Stimulated activated CD4-positive, alpha-beta T cell treated with anti-CD3 and anti-CD28 coated beads, Interleukin-12 subunit alpha, Interleukin-12 subunit beta, amount 100 ng/mL, for 48 hours (primary cell): ENCODE data around the gene C1QB.

Experiments
- DNase-seq, 3 donors: peaks; one replicate each; pipeline ENCODE4 v3.0.0-alpha.2; 2020; ENCODE audit warnings: low read depth in 2 of 3, low spot score in 1 of 3

The C1QB gene, protein sequence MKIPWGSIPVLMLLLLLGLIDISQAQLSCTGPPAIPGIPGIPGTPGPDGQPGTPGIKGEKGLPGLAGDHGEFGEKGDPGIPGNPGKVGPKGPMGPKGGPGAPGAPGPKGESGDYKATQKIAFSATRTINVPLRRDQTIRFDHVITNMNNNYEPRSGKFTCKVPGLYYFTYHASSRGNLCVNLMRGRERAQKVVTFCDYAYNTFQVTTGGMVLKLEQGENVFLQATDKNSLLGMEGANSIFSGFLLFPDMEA

DNA sequence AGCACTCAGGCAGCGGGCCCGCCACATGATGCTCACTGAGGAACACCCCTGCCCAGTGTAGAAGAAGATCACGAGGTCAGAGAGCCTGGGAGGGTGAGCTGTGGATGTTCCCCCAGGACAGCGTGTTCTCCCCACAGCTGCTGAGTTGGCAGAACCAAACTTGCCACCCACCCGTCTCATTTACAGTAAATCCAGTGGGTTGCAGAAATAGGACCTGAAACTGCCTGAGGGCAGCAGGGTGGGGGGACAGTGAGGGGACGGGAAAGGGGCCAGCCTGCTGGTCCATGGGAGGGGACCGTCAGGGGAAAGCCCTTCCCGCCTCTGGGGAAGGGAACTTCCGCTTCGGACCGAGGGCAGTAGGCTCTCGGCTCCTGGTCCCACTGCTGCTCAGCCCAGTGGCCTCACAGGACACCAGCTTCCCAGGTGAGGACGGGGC is at the start of gene C1QB:
TSS of gene C1QB (plus strand) at position 356 of the 436 bp plus-strand sequence. CDS start 6,227 bp downstream, outside the sequence.
- no peak for DNase-seq

DNA sequence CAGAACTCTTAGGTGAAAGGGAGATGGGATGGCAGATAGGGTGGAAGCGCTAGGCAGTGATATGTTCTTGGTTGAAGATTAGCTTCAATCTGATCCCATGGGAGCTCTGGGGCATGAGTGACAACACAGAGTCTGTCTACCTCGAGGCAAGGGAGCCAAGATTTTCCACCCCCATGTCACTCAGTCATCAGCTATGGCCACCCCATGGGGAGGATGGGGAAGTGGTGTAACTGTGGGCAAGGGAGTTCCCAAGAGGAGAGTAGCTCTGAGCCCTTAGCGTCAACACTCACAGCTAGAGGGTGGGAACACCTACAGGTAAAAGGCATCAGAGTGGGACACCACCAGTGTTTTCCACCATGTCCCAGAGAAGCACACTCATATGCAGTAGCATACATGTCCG is 46.9 kb upstream of the C1QB start:
- no peak for DNase-seq

DNA sequence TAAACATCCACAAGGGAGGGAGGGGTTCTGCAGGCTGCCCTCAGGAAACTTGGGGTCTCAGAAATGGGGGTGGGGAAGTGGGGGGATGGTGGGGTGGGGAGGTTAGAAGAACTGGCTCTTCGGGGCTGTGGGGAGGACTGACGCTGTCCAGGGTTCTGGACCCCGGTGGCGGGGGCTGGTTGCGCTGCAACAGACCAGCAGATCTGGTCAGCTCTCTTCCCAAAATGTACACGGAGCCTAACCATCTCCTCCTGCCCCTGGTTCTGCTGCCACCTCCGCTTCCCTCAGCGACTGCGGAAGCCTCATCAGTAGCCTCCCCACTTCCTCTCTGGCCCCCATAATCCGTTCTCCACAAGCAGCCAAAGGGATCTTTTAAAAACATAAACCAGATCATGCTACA is 45.9 kb upstream of the C1QB start:
- no peak for DNase-seq

DNA sequence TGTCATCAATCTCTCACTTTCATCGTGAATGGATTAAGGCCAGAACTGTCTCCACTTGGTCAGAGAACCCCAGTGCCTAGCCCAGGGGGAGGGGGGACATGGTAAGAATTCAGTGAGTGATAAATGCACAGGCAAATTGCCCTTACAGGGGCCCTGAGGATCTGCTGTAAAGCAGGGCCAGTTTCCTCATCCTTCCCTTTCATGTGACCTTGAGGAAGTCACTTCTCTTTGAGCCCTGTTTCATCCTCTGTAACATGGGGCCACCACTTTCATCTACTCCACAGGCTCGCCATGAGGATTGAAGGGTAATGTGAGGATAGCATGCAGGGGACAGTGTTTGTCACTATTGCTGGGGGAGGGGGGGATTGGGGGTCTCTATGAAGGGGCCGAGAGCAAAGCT is 44.7 kb upstream of the C1QB start:
- DNase-seq, result no peak

DNA sequence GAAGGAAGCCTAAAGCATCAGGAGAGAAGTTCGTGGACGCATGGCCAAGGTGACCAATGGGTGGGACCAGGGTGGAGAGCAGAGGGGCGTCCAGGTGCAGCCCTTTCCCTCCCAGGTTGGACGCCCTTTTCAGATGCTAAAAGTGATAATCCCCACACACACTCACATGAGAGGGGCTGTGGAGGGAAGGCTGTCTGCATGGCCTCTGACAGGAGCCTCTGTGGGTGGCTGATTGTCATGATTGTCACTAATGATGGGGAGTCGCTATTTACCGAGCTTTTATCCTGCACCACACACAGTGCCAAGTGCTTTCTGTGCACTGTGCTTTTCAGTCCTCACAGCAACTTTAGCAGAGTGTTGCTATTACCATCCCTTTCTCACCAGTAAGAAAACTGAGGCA is 43.7 kb upstream of the C1QB start:
- DNase-seq, result no peak

DNA sequence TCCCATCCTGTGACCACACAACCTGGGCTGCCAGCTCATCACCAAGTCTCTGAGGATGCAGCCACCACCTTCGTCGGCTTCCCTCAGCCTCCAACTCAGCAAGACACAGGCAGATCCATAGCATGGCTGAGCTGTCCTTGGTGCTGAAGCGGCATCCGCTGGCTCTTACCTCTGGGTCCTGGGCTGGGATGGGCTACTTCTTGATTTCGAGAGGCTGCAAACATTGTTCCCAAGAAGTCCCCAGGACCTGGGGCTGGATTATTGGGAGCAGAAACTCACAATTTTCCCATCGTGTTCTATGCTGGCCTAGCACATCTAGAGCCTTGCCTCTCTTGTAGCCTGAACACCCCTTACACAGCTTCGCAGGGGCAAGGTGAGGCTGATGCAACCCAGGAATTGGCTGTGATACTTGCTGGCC is 41.5 kb upstream of the C1QB start:
- DNase-seq, result peak in 2 of 3 donors; percentile 4 to 12

DNA sequence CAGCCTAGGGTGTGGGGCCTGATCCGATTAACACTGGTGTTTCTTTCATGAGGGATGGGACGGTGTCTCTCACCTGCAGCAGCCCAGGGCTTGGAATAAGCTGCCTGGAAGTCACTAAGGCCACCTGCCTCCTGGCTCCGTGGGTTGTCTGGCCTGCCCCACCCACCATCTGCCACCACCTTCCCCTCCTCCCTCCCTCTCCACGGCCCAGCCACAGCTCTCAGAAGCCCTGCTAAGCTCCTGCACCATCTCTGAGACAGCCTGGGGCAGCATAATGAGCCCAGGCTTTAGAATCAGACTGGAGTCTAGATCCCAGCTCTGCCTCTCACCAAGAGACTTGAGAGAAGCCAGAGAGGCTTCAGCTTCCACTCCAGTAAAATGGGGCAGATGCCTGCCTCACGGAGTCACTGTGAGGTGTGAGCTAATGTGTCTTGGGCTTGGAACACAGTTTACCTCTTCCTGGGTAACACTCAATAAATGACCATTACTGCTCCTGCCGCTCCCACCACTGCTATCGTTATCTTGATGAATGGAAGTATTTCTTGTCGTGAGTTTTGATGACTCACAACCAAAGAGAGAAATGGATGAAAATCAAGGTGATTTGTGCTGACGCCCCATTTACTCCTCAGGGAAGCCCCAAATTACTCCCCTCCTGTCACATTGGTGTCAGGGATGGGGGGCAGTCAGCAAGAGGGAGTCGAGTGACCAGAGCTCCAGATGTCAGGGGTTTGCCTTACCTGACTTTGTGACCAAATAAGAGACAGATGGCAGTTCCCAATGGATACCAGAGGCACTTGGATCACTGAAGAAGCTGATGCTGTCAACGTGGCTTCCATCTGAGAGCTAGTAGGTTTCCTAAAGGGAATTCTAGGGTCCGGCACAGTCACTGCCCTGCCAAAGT is 40.1 kb upstream of the C1QB start:
- no peak for DNase-seq

DNA sequence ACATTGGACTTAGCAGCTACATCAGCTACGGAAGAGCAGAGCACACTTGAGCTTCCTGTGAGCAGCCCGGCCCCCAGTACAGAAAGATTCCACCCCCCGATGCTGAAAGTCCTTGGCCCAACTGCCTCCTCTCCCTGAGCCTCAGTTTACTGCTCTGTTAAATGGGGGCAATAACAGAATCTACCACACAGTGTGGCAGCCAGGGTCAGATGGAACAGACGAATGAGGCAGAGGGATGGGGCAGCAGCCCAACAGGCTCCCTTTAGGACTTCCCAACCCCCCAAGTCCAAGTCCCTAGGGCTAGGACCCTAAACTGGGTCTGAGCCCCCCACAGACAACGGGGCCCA is 39.5 kb upstream of the C1QB start:
- no peak for DNase-seq

DNA sequence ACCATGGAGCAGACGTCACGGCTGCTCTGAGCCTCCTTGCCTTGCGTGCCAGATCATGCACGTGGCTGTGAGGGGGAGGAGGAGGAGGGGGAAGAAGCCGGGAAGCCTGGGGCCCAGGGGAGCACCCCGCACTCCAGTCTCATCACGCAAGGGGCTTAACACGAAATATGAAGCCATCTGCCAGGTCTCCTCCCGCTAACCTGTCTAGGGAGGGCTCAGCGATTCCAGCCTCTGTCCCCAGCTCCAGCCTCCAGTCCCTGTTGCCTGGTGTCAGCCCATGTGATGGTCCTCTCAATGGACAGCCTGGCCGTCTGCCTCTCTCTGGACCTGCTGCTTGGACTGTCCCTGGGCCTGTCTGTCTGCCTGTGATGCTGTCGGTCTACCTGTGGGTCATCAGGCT is 39.1 kb upstream of the C1QB start:
- no peak for DNase-seq

DNA sequence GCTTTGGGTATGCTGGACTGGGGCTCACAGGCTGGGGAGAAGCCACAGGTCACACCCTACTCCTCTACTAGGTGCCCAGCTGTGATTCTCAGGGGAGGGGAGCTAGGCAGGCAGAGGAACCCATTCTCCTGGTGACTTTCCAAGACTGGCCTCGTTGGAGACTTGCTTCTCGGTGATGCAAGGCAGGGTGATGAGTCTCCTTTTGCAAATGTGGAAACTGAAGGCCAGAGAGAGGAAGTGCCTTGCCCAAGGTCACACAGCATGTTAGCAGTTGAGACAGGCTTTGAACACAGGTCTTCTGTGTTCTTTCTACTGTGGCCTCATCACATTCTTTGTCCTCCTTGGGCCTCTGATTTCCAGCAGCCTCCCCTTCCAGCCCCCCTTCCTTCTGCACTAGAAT is 37.1 kb upstream of the C1QB start:
- DNase-seq, result no peak

DNA sequence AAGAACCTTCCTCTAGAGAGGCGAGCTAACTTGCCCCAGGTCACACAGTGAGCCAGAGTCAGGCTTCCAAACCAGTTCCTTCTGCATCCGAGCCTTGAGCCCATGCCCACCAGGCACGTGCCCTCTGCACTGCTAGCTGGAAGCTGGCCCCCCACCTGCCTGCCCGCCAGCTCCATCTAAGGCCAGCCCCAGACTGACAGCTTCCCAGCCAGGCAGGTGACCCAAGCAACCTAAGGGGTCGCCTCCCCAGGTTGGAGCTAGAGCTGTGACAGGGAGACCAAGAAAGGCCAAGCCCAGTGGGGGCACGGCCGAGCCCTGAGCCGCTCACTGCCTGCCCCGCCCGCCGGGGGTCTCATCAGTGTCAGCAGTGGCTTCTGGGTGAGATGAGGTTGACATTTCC is 36.5 kb upstream of the C1QB start:
- no peak for DNase-seq

DNA sequence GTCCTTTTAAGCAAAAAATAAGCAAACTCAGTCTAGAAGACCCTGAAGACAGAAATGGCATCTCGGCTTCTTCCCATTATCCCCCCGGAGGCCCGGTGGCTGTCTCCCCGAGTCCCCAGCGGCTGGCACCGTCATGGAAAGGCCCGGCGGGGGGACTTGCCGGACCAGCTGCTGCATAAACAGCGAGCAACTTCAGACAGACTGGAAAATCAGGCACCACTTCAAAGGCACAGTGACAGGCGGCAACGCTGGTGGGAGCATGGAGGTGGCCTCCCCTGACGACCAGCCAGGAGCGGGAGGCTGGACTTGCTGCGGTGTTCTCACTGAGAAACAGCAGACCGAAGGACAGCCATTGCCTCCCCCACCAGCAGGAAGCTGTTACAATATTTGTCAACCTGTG is 35.0 kb upstream of the C1QB start:
- no peak for DNase-seq

DNA sequence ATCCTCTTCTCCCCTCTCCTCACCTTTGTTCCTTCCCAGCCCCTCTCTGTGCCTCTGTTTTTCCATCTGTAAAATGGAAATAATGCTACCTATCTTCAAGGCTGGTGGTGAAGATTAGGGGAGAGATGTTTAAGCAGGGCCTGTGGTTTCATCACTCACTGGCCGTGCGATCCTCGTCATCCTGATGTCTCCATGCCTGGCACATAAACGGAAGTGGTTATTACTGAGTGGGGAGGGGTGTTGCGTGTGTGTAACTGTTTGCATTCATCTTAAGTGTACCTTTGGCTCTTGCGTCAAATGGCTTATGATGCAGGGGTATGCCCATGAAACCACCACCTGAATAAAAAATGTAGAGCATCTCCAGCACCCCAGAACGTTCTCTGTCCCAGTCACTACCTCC is 33.8 kb upstream of the C1QB start:
- no peak for DNase-seq

DNA sequence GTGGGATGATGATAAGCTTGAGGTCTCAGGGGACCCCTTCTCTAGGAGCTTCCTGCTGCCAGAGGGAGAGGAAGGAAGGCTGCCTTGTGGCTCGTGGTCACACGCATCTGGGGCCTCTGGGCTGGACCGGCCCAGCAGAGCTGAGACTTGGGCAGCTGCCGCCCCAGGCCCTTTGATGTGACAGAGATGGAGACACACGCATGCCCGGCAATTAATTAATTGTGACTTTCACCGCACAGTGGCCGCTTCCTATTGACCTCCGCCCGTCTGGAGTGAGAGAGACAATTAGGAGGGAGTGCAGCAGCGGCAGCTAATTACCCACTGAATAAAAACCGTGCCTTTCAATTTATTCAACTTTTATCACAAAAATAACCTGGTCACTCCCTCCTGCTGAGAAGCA is 33.2 kb upstream of the C1QB start:
- no peak for DNase-seq

DNA sequence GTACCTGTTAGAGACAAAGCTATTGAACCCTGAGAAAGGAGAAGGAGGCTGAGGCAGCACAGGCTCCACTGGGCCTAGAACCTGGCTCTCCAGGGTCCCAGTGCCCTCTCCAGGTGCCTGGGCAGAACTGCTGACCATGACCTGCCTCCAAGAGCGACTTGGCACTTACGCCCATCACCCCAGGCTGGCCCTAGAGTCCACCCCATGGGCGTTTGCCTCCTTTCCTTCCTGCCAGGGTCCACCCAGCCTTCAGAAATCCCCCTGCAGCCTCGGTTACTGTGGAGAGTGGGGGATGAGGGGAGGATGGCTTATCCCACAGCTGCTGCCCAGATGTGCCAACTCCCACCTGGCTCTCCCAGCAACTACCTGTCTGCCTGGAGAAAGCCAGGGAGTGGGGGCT is 31.3 kb upstream of the C1QB start:
- no peak for DNase-seq

DNA sequence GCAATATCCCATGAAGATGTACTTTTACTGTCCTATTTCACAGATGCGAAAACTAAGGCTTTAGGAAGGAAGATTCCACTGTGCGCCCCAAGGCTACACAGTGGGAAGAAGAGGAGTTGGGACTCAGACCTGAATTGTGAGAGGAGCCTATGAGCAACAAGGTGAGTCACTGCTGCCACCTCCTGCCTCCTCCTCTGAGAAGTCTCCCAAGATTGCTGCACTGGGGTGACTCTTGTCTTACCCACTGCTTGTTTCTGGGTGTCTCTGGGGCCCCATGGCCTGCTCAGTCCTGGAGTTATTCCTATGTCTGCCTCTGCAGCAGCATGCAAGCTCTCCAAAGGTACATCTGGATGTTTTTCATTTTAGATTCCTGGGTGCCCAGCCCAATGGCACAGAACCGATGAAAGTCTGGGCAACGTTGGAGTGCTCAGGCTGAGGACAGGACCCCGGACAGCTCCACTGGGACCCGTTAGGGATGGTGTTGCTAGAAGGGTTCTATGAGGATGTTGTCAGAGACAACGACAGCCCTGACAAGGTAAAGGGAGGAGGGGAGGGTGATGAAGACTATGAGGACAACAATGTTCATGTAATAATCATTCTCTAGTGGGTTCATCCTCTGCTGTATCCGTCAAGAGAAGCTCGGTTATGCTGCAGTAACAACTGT is 27.6 kb upstream of the C1QB start:
- no peak for DNase-seq

DNA sequence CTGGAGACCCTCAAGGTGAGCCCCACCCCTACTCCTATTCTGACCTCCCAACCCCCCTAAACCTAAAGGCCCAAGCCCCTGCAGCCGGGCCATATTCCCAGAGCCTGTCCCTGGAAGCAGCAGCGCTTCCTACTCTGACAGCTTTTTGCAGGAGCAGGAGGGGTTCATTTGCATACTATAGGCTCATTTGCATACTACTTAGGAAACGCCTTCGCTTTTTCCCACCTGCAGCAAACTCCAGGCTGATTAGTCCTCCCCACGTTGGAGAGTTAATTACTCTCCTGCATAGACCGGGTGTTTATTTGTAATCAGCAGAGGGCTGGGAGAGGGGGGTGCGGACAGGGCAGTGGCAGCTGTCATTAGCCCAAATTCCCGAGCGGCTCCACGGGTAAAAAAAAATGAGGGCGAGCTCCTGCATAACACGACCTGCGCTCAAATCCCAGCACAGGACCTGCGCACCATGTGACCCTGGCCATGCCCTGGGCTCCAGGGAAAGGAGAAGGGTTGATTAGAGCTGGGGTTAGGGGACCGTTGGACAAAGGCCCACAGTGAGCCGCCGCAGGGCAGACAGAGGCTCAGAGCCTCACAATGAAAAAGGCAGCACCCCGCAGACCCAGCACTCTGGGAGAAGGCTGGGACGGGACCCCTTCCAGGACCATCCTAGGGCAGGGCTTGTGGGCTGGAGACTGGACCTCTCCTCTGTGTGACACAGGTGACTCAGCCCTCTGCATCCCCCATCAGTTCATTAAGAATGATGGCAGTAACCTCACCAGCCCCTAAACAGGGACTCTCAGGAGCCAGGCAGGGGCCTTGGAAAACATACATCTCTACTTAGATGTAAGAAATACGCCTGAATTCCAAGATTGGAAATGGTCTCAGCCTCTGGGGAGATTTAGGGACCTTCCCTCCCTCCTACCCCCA is 26.5 kb upstream of the C1QB start:
- DNase-seq, result no peak

DNA sequence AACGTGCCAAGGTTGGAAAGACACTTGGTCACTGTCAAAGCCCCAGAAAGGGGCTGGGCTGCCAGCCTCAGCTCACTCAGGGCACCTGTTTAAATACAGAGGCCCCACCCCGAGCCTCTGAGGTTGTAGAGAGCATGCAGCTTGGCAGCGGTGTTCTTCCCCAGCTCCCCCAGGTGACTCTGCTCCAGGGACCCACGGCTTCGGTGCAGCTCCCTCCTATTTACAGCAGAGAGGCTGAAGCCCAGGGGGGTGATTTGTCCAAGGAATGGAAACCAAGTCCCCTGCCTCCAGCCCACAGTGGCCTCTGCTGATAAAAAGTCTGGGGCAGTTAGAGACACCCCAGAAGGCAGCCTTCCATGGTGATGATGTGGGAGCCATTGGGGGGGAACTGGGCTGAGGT is 25.7 kb upstream of the C1QB start:
- no peak for DNase-seq

DNA sequence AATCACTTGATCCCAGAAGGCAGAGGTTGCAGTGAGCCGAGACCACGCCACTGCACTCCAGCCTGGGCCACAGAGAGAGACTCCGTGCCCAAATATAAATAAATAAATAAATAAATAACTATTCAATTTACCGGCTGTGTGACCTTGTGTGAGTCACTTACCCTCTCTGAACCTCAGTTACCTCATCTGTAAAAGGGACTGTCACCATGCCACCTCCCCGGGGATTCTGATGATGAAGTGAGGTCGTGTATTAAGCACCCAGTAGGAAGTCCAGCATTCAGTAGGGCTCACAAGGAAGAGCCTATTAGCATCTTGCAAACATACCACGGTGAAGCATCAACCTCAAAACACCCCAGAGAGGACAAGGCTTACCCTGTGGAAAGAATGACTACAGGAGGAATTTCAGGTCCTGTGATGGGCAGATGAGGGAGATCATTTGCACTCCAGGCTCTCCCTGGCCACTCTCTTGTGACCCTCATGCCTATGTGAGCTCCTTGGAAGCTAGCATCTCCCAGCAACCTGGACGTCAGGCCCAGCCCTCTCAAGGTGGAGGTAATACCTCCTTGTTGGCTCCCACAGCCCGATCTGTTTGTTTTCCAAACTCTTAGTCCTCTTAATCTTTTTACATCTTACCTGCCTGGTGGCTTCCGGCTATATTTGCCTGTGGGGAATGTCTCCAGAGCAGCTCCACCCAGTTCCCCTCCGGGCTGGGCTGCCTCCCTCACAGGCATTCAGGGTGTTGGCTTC is 24.2 kb upstream of the C1QB start:
- DNase-seq, result no peak

DNA sequence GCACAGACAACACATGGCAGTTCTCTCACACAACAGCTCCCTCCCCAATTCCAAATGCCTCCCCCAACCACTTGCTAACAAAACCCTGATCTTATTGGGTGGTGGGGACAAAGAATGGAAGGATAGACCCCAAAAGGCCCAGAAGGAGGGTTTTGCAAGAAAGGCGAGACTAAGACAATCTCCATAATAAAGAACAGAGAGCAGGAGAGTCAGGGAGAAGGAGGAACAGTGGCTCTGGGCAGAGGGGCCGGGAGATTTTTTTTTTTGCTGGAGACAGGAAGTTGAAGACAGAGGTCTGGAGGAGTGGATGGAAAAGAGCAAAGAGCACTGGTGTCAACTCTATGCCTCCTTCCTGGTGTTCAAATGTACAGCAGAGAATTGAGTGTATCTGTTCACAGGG is 23.1 kb upstream of the C1QB start:
- no peak for DNase-seq
